Liver (tissue), 9 donors: Measurements from ENCODE around the gene TSBP1. TPM values are rescaled to one million over a fixed set of nuclear protein-coding genes. Genes with fewer than 3 reads are reported as not detected.
"Not testable (repeated sequence)": the region's sequence is repeated elsewhere in the genome, so short reads cannot be mapped to it uniquely, and the experiment has no call there.

Experiments used
- DNase-seq: peaks from one replicate; pipeline ENCODE4 v3.0.0-alpha.2; 2017; ENCODE audit warnings: low spot score
- H3K27ac ChIP-seq, 2 donors: one replicate each; pipeline ENCODE4 v1.7.0; 2013; ENCODE audit warnings: inconsistent platforms in 2 of 2, low read length in 2 of 2, control low read depth in 1 of 2, low read depth in 1 of 2, mild to moderate bottlenecking in 1 of 2
- H3K27me3 ChIP-seq, 4 donors: one replicate each; pipeline versions ENCODE4 v1.6.1 to v1.7.0; 2013; ENCODE audit warnings: low read length in 3 of 4, inconsistent platforms in 1 of 4, mild to moderate bottlenecking in 1 of 4, moderate library complexity in 1 of 4; ENCODE audit not compliant: control insufficient read depth in 4 of 4, insufficient read depth in 4 of 4
- H3K36me3 ChIP-seq, 4 donors: one replicate each; pipeline versions ENCODE4 v1.6.1 to v1.7.0; 2013; ENCODE audit warnings: low read length in 3 of 4, mild to moderate bottlenecking in 3 of 4, low read depth in 1 of 4, moderate library complexity in 1 of 4; ENCODE audit not compliant: control insufficient read depth in 4 of 4, insufficient read depth in 3 of 4
- H3K4me1 ChIP-seq, 4 donors: one replicate each; pipeline versions ENCODE4 v1.6.1 to v1.7.0; 2013; ENCODE audit warnings: low read length in 3 of 4, mild to moderate bottlenecking in 3 of 4, moderate library complexity in 1 of 4; ENCODE audit not compliant: control insufficient read depth in 4 of 4, insufficient read depth in 4 of 4
- H3K4me3 ChIP-seq, 3 donors: one replicate each; pipeline versions ENCODE4 v1.6.1 to v1.7.0; 2013; ENCODE audit warnings: low read length in 3 of 3, control low read depth in 1 of 3, low read depth in 1 of 3, mild to moderate bottlenecking in 1 of 3
- H3K9ac ChIP-seq, 2 donors: one replicate each; pipeline ENCODE4 v1.7.0; 2013; ENCODE audit warnings: low read length in 2 of 2, mild to moderate bottlenecking in 2 of 2, moderate library complexity in 2 of 2, control low read depth in 1 of 2, low read depth in 1 of 2
- H3K9me3 ChIP-seq, 4 donors: one replicate each; pipeline versions ENCODE4 v1.6.1 to v1.7.0; 2013; ENCODE audit warnings: low read length in 3 of 4; ENCODE audit not compliant: control insufficient read depth in 4 of 4
- ATF3 ChIP-seq: IDR thresholded peaks from 2 replicates; pipeline ENCODE4 v1.6.1; 2016; ENCODE audit warnings: antibody characterized with exemption
- CTCF ChIP-seq: fragments of 150-350 bp; IDR thresholded peaks from 2 replicates; pipeline ENCODE4 v1.5.1; 2017; ENCODE audit warnings: improper control_type of control experiment, low read depth, low read length; ENCODE audit not compliant: missing input control
- FOXA2 ChIP-seq: IDR thresholded peaks from 2 replicates; pipeline ENCODE4 v1.6.1; 2016; ENCODE audit warnings: antibody characterized with exemption
- JUND ChIP-seq, 2 donors: IDR thresholded peaks; 2 replicates each; pipeline ENCODE4 v1.6.1; 2016; ENCODE audit warnings: antibody characterized with exemption in 2 of 2
- MAX ChIP-seq: IDR thresholded peaks from 2 replicates; pipeline ENCODE4 v1.6.1; 2016; ENCODE audit warnings: antibody characterized with exemption
- RAD21 ChIP-seq, 2 donors: IDR thresholded peaks; 2 replicates each; pipeline ENCODE4 v1.6.1; 2016; ENCODE audit warnings: antibody characterized with exemption in 2 of 2, mild to moderate bottlenecking in 2 of 2
- RXRA ChIP-seq, 2 donors: IDR thresholded peaks; 2 replicates each; pipeline ENCODE4 v1.6.1; 2017 to 2018; ENCODE audit warnings: antibody characterized with exemption in 2 of 2, mild to moderate bottlenecking in 1 of 2
- SP1 ChIP-seq: IDR thresholded peaks from 2 replicates; pipeline ENCODE4 v1.6.1; 2018; ENCODE audit warnings: antibody characterized with exemption, mild to moderate bottlenecking
- TAF1 ChIP-seq: conservative IDR thresholded peaks from 2 replicates; pipeline ENCODE4 v1.6.1; 2016; ENCODE audit warnings: antibody characterized with exemption, mild to moderate bottlenecking
- YY1 ChIP-seq: IDR thresholded peaks from 2 replicates; pipeline ENCODE4 v1.6.1; 2016; ENCODE audit warnings: antibody characterized with exemption, mild to moderate bottlenecking
- ZBTB33 ChIP-seq: IDR thresholded peaks from 2 replicates; pipeline ENCODE4 v1.6.1; 2016; ENCODE audit warnings: antibody characterized with exemption
- WGBS: extraction: QIAGEN DNeasy Blood & Tissue Kit; methylation state at CpG from one replicate; pipeline ENCODE4 v1.1.7; 2013; 5-methylcytosine and 5-hydroxymethylcytosine counted together
- polyA plus RNA-seq, 2 donors: library from polyadenylated mRNA; stranded (reverse) in 1 of 2; unstranded in 1 of 2; fragments of 200-250 nt in 1 of 2; fragments of >200 nt in 1 of 2; fragmentation: Nextera tagmentation in 1 of 2; extraction: Ambion mirVana in 1 of 2; gene quantifications; one replicate each; pipeline versions ENCODE4 v1.2.1 to v1.2.3, GENCODE V29; 2013 to 2015
- total RNA-seq, 2 donors: library from RNA; depleted of rRNA; stranded (reverse); fragments of >200 nt; gene quantifications; one replicate each; pipeline ENCODE4 v1.2.3, GENCODE V29; 2014
- donor health status: healthy.
- donor health status: healthy.
- donor health status: healthy.
- donor health status: healthy.
- donor health status: healthy.

Gene TSBP1
- total and polyA plus RNA-seq, 4 donors, result not detected

GRCh38 chr6:32367644-32368043, 4.1 kb downstream of the TSBP1 start:
- WGBS, result 72% methylated on average over 3 of the region's 3 CpGs

DNA sequence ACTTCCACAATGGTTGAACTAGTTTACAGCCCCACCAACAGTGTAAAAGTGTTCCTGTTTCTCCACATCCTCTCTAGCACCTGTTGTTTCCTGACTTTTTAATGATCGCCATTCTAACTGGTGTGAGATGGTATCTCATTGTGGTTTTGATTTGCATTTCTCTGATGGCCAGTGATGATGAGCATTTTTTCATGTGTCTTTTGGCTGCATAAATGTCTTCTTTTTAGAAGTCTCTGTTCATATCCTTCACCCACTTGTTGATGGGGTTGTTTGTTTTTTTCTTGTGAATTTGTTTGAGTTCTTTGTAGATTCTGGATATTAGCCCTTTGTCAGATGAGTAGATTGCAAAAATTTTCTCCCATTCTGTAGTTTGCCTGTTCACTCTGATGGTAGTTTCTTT, 12.5 kb downstream of the TSBP1 start:
- not testable (repeated sequence) for DNase-seq, H3K27ac ChIP-seq, H3K9me3 ChIP-seq, H3K9ac ChIP-seq, H3K27me3 ChIP-seq, H3K4me3 ChIP-seq, H3K36me3 ChIP-seq, H3K4me1 ChIP-seq
- no CpG with 5 or more reads among the region's 1 CpG for WGBS

More at GRCh38 chr6:32367644-32368043, 4.1 kb downstream of the TSBP1 start:
- Histone ChIP-seq H3K36me3 (no peaks in the 10 kb centered on the region), H3K9ac (no peak overlapping the region), H3K27me3 (peaks cover 0 to 2% (median 0%) of the 10 kb centered on the region in 4 donors), H3K4me1 (no peaks in the 10 kb centered on the region), H3K9me3 (no peaks in the 10 kb centered on the region), H3K4me3 (no peak overlapping the region), H3K27ac (no peak overlapping the region)
- DNase-seq, result no peak
- no peak for TF ChIP-seq ATF3
- TF ChIP-seq ZBTB33, result no peak
- TF ChIP-seq CTCF, result no peak
- no peak for TF ChIP-seq JUND (IDR thresholded peaks at IDR 0.05)
- no peak for TF ChIP-seq FOXA2
- TF ChIP-seq RAD21 (IDR thresholded peaks at IDR 0.05), result no peak
- no peak for TF ChIP-seq YY1
- no peak for TF ChIP-seq RXRA (IDR thresholded peaks at IDR 0.05)
- no peak for TF ChIP-seq TAF1
- TF ChIP-seq MAX, result no peak
- no peak for TF ChIP-seq SP1

DNA sequence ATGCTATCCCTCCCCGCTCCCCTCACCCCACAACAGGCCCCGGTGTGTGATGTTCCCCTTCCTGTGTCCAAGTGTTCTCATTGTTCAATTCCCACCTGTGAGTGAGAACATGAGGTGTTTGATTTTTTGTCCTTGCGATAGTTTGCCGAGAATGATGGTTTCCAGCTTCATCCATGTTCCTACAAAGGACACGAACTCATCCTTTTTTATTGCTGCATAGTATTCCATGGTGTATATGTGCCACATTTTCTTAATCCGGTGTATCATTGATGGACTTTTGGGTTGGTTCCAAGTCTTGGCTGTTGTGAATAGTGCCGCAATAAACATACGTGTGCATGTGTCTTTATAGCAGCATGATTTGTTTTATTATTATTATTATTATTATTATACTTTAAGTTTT, 13.2 kb downstream of the TSBP1 start:
- WGBS, result 76% methylated on average over 8 of the region's 8 CpGs
- not testable (repeated sequence) for H3K27ac ChIP-seq, H3K9ac ChIP-seq, H3K4me1 ChIP-seq, H3K27me3 ChIP-seq, H3K9me3 ChIP-seq, DNase-seq, H3K4me3 ChIP-seq, H3K36me3 ChIP-seq
